Right lobe of liver (tissue), 4 donors: ENCODE data around the gene CMTM5.

ENCODE experiments used
- CTCF ChIP-seq, 4 donors: fragments of 200-600 bp in 3 of 4; fragments of 450-650 bp in 1 of 4; IDR thresholded peaks; one replicate each; pipeline versions ENCODE4 v1.5.1 to v1.8.0; 2016 to 2022; ENCODE audit warnings: antibody characterized with exemption in 4 of 4, mild to moderate bottlenecking in 2 of 4
- POLR2A ChIP-seq: fragments of 450-650 bp; IDR thresholded peaks from one replicate; pipeline ENCODE4 v1.6.1; 2017; ENCODE audit warnings: antibody characterized with exemption, mild to moderate bottlenecking
- donor health status: DM: no; HTN: no; CAD: no.
- donor health status: DM: no; HTN: no; CAD: no.
- donor health status: DM: no; HTN: yes; CAD: no.

GRCh38 chr14:23409475-23409874, 32.6 kb downstream of the CMTM5 start:
- TF ChIP-seq POLR2A (no peak), CTCF (IDR thresholded peaks at IDR 0.05) (no peak)
